ENCODE results near the gene ZBED4. TPM values are rescaled to one million over a fixed set of nuclear protein-coding genes. Genes with fewer than 3 reads are reported as not detected.
A peak's percentile ranks its signal among the peaks of the same experiment; 100 is the strongest.

Gene ZBED4
- total and polyA plus RNA-seq, 10 donors: 2.9 to 23.2 (median 13.9) TPM

GRCh38 chr22:49866134-49866533 lies 12.5 kb downstream of the ZBED4 start:
- H3K9me3 ChIP-seq: peaks cover 0 to 43% (median 38%) of the 10 kb centered on the region in 8 donors
- no peak for TF ChIP-seq POLR2A (IDR thresholded peaks at IDR 0.05)
- TF ChIP-seq, protein P1, sequence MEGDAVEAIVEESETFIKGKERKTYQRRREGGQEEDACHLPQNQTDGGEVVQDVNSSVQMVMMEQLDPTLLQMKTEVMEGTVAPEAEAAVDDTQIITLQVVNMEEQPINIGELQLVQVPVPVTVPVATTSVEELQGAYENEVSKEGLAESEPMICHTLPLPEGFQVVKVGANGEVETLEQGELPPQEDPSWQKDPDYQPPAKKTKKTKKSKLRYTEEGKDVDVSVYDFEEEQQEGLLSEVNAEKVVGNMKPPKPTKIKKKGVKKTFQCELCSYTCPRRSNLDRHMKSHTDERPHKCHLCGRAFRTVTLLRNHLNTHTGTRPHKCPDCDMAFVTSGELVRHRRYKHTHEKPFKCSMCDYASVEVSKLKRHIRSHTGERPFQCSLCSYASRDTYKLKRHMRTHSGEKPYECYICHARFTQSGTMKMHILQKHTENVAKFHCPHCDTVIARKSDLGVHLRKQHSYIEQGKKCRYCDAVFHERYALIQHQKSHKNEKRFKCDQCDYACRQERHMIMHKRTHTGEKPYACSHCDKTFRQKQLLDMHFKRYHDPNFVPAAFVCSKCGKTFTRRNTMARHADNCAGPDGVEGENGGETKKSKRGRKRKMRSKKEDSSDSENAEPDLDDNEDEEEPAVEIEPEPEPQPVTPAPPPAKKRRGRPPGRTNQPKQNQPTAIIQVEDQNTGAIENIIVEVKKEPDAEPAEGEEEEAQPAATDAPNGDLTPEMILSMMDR (IDR thresholded peaks at IDR 0.05 in 8 of 11, conservative IDR thresholded peaks at IDR 0.05 in 3 of 11): no peak
- H3K27me3 ChIP-seq (replicated peaks in 1 of 7): no peaks in the 10 kb centered on the region
- no peak for DNase-seq
- H3K27ac ChIP-seq: peak overlapping the region in 1 of 8 donors; percentile 78
- H3K4me1 ChIP-seq: peaks cover 0 to 43% (median 16%) of the 10 kb centered on the region in 6 donors
- intact Hi-C loops (cut with DNase I; ENCODE audit: low total_unique reads): loop anchor here (10.0 kb wide), 1 partner anchor 49 kb away; the partner anchor contains the start of genes ALG12 and CRELD2
- 35 to 67% (median 41%) methylated on average over 2 of the region's 2 CpGs for whole genome bisulfite sequencing, 5 donors
- no peak overlapping the region for H3K4me3 ChIP-seq
- H3K36me3 ChIP-seq: peaks cover 0 to 38% (median 0%) of the 10 kb centered on the region in 6 donors

- Histone ChIP-seq H3K27ac (peak overlapping the region in 3 of 8 donors; percentile 68 to 86 (median 78)), H3K9me3 (peaks cover 0 to 43% (median 38%) of the 10 kb centered on the region in 8 donors), H3K27me3 (replicated peaks in 1 of 7) (no peaks in the 10 kb centered on the region), H3K4me3 (peak overlapping the region in 1 of 8 donors; percentile 20), H3K36me3 (peaks cover 0 to 38% (median 0%) of the 10 kb centered on the region in 6 donors), H3K4me1 (peaks cover 0 to 42% (median 15%) of the 10 kb centered on the region in 6 donors)
- DNase-seq: no peak
- TF ChIP-seq, protein P1 (IDR thresholded peaks at IDR 0.05 in 8 of 11, conservative IDR thresholded peaks at IDR 0.05 in 3 of 11): no peak
- TF ChIP-seq POLR2A (IDR thresholded peaks at IDR 0.05) (no peak), POLR2AphosphoS5 (IDR thresholded peaks at IDR 0.05) (no peak)
- WGBS, 5 donors: 88 to 94% (median 91%) methylated on average over 8 of the region's 8 CpGs
- intact Hi-C loops (cut with DNase I; ENCODE audit: low total_unique reads): loop anchor here (10.0 kb wide), 1 partner anchor 48 kb away; the partner anchor contains the start of genes ALG12 and CRELD2
These were observed 13.0 kb downstream of the ZBED4 start for GRCh38 chr22:49866646-49867045.

- Histone ChIP-seq H3K9me3 (peaks cover 0 to 43% (median 38%) of the 10 kb centered on the region in 8 donors), H3K36me3 (peaks cover 0 to 38% (median 0%) of the 10 kb centered on the region in 6 donors), H3K4me3 (peak overlapping the region in 1 of 8 donors; percentile 20), H3K4me1 (peaks cover 0 to 32% (median 10%) of the 10 kb centered on the region in 6 donors), H3K27me3 (replicated peaks in 1 of 7) (no peaks in the 10 kb centered on the region), H3K27ac (peak overlapping the region in 5 of 8 donors; percentile 20 to 86 (median 68))
- TF ChIP-seq POLR2A (IDR thresholded peaks at IDR 0.05) (no peak), POLR2AphosphoS5 (IDR thresholded peaks at IDR 0.05) (peak in 2 of 3 donors; percentile 32 to 60)
- TF ChIP-seq, protein P1 (IDR thresholded peaks at IDR 0.05 in 8 of 11, conservative IDR thresholded peaks at IDR 0.05 in 3 of 11): no peak
- DNase-seq: peak; percentile 40
- intact Hi-C loops (cut with DNase I; ENCODE audit: low total_unique reads): loop anchor here (10.0 kb wide), 1 partner anchor 47 kb away; the partner anchor contains the start of genes ALG12 and CRELD2
- WGBS, 5 donors: 91 to 92% (median 92%) methylated on average over 18 of the region's 18 CpGs
These were observed 13.9 kb downstream of the ZBED4 start for GRCh38 chr22:49867303-49868265.

All from spleen (tissue), 11 donors.